Measurements from ENCODE around the gene CTNS. TPM values are rescaled to one million over a fixed set of nuclear protein-coding genes. Genes with fewer than 3 reads are reported as not detected.
A peak's percentile ranks its signal among the peaks of the same experiment; 100 is the strongest.

CTNS gene
- total RNA-seq, 1 donor from 2014 or later = 9.4 TPM

- peak; percentile 47 for DNase-seq (ENCODE audit: low spot score)
- Histone ChIP-seq H3F3A (ENCODE audit: low read depth) (peaks cover 6% of the 10 kb centered on the region), H4K20me1 (ENCODE audit: low read depth) (no peaks in the 10 kb centered on the region), H3K36me3 (no peaks in the 10 kb centered on the region), H3K4me1 (peaks cover 8% of the 10 kb centered on the region), H3K4me2 (peak overlapping the region; percentile 8), H3K27ac (no peak overlapping the region), H3K27me3 (no peaks in the 10 kb centered on the region), H3K9ac (no peak overlapping the region), H2AFZ (replicated peaks) (peak overlapping the region; percentile 87), H3K4me3 (no peak overlapping the region), H3K79me2 (ENCODE audit: low read depth) (no peaks in the 10 kb centered on the region), H3K9me3 (ENCODE audit: low read depth) (no peaks in the 10 kb centered on the region)
- Mint-ChIP-seq H3K36me3 (no peaks in the 10 kb centered on the region), H3K27ac (peak overlapping the region; percentile 79), H3K27me3 (ENCODE audit: insufficient read depth, low read depth) (peaks cover 13% of the 10 kb centered on the region), H3K4me3 (no peak overlapping the region), H3K9me3 (no peaks in the 10 kb centered on the region), H3K4me1 (peaks cover 7% of the 10 kb centered on the region)
- no peak for TF ChIP-seq EZH2 (IDR thresholded peaks at IDR 0.05)
- no peak for TF ChIP-seq CTCF (IDR thresholded peaks at IDR 0.05)
- no peak for TF ChIP-seq EZH2phosphoT487 (IDR thresholded peaks at IDR 0.05)
Observed at GRCh38 chr17:3688027-3688553, 51.5 kb downstream of the CTNS start.

- H2AFZ ChIP-seq (replicated peaks) = no peak overlapping the region
- no peak overlapping the region for H3K4me3 Mint-ChIP-seq
Observed at GRCh38 chr17:3688852-3689261, 52.3 kb downstream of the CTNS start.

GRCh38 chr17:3689262-3690093 lies 52.9 kb downstream of the CTNS start:
- H3K27ac ChIP-seq = no peak overlapping the region
- H3K27me3 Mint-ChIP-seq (ENCODE audit: insufficient read depth, low read depth) = peaks cover 14% of the 10 kb centered on the region
- H3K27ac Mint-ChIP-seq = peak overlapping the region; percentile 79
- H3F3A ChIP-seq (ENCODE audit: low read depth) = peaks cover 6% of the 10 kb centered on the region
- peaks cover 1% of the 10 kb centered on the region for H4K20me1 ChIP-seq (ENCODE audit: low read depth)
- TF ChIP-seq CTCF (IDR thresholded peaks at IDR 0.05) (no peak), EZH2phosphoT487 (IDR thresholded peaks at IDR 0.05) (no peak), EZH2 (IDR thresholded peaks at IDR 0.05) (no peak)
- H2AFZ ChIP-seq (replicated peaks) = no peak overlapping the region
- H3K36me3 Mint-ChIP-seq = no peaks in the 10 kb centered on the region
- H3K4me3 Mint-ChIP-seq = peak overlapping the region; percentile 66
- peaks cover 9% of the 10 kb centered on the region for H3K27me3 ChIP-seq
- H3K9me3 ChIP-seq (ENCODE audit: low read depth) = no peaks in the 10 kb centered on the region
- no peak overlapping the region for H3K4me2 ChIP-seq
- no peak overlapping the region for H3K9ac ChIP-seq
- H3K4me1 ChIP-seq = peaks cover 8% of the 10 kb centered on the region
- H3K79me2 ChIP-seq (ENCODE audit: low read depth) = no peaks in the 10 kb centered on the region
- no peak for DNase-seq (ENCODE audit: low spot score)
- H3K36me3 ChIP-seq = no peaks in the 10 kb centered on the region
- peaks cover 8% of the 10 kb centered on the region for H3K4me1 Mint-ChIP-seq
- no peaks in the 10 kb centered on the region for H3K9me3 Mint-ChIP-seq
- no peak overlapping the region for H3K4me3 ChIP-seq

More at GRCh38 chr17:3688852-3689261, 52.3 kb downstream of the CTNS start:
- Histone ChIP-seq H3K27me3 (peaks cover 2% of the 10 kb centered on the region), H3K4me1 (peaks cover 8% of the 10 kb centered on the region), H3K9ac (no peak overlapping the region), H3K79me2 (ENCODE audit: low read depth) (no peaks in the 10 kb centered on the region), H3F3A (ENCODE audit: low read depth) (peaks cover 6% of the 10 kb centered on the region), H3K36me3 (no peaks in the 10 kb centered on the region), H3K9me3 (ENCODE audit: low read depth) (no peaks in the 10 kb centered on the region), H3K4me3 (no peak overlapping the region), H3K27ac (no peak overlapping the region), H3K4me2 (no peak overlapping the region), H4K20me1 (ENCODE audit: low read depth) (no peaks in the 10 kb centered on the region)
- Mint-ChIP-seq H3K27me3 (ENCODE audit: insufficient read depth, low read depth) (peaks cover 13% of the 10 kb centered on the region), H3K27ac (no peak overlapping the region), H3K36me3 (no peaks in the 10 kb centered on the region), H3K9me3 (no peaks in the 10 kb centered on the region), H3K4me1 (peaks cover 7% of the 10 kb centered on the region)
- DNase-seq (ENCODE audit: low spot score) = peak; percentile 54
- no peak for TF ChIP-seq EZH2phosphoT487 (IDR thresholded peaks at IDR 0.05)
- no peak for TF ChIP-seq EZH2 (IDR thresholded peaks at IDR 0.05)
- no peak for TF ChIP-seq CTCF (IDR thresholded peaks at IDR 0.05)
